Endometrial microvascular endothelial cells (primary cell): ENCODE data around the gene FKBP14. TPM values are rescaled to one million over a fixed set of nuclear protein-coding genes. Genes with fewer than 3 reads are reported as not detected.

Experiments used
- in situ Hi-C: cut with HindIII; loops from 2 replicates; pipeline ENCODE4 v1.10.0; 2017; ENCODE audit warnings: low sequenced_read_pairs, low pct_unique_long_range_greater_than_20kb; ENCODE audit errors: inconsistent ontology term
- total RNA-seq: library from RNA; depleted of rRNA; stranded (reverse); fragments of >200 nt; gene quantifications from one replicate; pipeline ENCODE4 v1.2.3, GENCODE V29; 2015; ENCODE audit errors: inconsistent ontology term

Gene FKBP14
- total RNA-seq, 1 donor from 2014 or later: 27.2 TPM

- in situ Hi-C loops: no loop called here
These were observed 11.9 kb upstream of the FKBP14 start for GRCh38 chr7:30038196-30038980.

GRCh38 chr7:30036220-30036619, 9.7 kb upstream of the FKBP14 start:
- in situ Hi-C loops: no loop called here

DNA sequence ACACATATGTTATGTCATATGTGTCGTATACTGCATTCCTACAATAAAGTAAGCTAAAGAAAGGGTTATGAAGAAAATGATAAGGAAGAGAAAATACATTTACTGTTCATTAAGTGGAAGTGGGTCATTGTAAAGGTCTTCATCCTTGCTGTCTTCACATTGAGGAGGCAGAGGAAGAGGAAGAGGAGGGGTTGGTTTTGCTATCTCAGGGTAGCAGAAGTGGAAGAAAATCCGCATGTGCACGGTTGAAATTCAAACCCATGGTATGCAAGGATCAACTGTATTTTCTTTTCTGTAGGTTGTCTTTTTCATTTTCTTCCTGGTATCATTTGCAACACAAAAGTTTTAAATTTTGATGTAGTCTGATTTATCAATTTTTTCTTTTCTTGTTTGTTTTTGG, 8.0 kb upstream of the FKBP14 start:
- in situ Hi-C loops: no loop called here

DNA sequence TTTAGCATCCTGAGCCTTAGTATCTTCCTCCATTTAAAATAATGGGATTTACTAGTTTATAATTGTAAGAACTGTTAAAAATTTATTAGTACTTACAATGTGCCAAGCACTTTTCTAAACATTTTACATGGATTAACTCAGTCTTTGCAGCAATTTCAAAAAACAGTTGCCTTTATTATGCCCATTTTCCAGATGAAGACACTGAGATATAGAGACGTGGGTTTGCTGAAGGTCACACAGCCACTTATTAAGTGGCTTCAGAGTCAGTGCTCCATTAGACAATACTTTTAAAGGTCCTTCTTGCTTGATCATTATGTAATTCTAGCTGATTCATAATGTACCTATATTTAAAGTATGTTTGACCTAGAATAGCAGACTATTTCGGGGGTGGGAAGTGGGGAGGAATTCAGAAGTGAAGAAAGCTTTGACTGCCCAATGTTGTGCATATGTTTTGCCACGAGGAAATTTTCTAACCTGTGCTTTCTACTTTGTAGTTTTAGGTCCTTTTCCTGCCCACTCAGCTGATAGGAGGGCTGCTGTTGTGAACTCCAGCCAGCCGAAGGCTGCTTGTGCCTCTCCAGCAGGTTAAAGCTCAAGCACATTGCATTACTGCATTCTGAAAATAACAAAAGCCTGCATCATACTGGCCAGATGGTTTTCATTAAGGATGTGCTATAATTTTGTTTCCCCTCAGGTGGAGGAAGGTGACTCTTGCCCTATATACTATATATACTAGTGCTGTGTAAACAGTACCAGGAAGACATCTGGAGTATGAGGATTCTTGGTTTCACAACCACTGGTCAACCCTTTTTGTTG, 6.0 kb upstream of the FKBP14 start:
- in situ Hi-C loops: no loop called here

DNA sequence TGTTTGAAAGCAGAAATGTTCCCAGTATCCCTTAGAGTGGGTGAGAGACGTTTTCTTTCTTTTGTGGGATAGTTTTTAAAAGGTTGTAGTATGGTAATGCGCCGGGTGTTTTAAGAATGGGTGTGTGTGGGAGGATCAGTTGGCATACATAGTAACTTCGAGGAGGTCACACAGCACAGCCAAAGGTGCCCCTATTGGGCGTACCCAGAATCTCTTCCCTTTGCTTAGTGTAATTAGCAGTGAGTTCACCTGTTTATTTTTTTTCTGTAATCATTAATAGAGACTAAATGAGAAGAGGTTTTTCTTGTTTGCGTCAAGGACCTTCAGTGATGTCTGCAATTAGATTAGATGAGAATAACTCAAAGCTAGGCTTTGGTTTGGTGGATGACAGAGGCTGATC, 3.2 kb upstream of the FKBP14 start:
- in situ Hi-C loops: no loop called here

DNA sequence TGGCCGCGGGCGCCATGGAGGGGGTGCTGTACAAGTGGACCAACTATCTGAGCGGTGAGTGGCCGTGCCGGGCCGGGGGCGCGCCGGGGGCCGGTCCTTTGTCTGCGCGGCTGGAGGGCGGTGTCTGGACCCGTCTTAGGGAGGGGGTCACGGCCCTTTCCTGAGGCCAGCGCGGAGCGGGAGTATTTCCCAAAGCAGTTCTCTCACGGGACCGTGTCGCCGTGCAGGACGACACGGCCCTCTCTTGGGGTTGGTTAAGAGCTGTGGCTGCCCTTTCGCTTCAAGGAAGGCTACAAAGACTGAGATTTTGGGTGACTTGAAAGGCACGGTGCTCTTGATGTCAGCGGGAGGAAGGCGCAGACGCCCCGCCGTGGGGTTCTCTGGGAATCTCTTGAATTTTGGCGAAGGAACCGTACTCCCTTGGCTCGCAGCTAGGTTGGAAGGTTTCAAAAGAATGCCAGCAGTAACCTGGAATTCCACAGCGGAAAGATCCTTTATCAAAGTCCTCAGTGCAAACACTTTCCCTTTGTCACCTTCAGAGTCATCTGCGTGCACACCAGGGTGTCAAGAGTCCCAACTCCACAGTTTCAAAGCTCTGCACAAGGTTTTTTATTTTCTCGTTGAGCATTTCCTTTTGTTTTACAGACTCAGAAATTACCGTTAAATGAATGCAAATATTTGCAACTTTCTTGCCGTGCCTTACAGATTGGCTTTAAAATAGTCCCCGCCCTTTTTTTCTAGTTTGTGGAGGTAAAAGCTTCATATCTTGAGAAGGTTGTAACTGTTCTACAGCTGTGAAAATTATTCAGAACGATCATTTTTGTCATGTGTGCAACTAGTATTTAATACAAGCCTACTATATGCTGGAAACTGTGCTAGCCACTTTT, 2.5 kb upstream of the FKBP14 start:
- in situ Hi-C loops: no loop called here

DNA sequence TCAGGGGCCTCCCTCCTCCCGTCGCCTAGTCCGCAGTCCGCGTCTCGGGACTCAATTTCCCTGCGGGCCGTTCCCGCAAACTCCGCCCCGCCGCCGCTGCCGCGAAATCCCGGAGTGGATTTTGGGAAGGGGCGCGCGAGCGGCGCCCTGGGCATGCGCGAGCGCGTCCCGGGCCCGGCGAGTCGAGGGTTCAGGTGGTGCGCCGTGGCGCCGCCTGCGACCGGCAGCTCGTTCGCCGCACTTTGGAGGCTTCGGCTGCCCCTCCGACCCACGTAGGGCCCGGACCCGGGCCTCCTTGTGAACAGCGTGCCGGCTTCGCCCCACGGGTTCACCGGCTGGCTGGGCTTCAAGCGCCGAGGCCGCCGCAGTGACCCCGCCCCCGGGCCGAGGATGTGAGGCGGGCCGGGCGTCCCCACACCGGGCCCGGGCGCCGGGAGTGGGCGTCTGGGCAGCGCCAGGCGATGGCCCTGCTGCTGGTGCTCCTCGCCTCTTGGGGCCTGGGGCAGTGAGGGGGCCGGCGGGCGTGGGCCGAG, 1.8 kb upstream of the FKBP14 start, which contains the start of gene PLEKHA8:
TSS of gene PLEKHA8 (plus strand) at position 197 of the 533 bp plus-strand sequence. CDS start 351 bp downstream, outside the sequence.
- in situ Hi-C loops: no loop called here

- in situ Hi-C loops: no loop called here
These were observed 1.3 kb upstream of the FKBP14 start for GRCh38 chr7:30027740-30028215.

- in situ Hi-C loops: no loop called here
These were observed 559 bp upstream of the FKBP14 start for GRCh38 chr7:30027065-30027456.

- in situ Hi-C loops: no loop called here
These were observed 3.0 kb downstream of the FKBP14 start for GRCh38 chr7:30023524-30023923.

- in situ Hi-C loops: no loop called here
These were observed 3.5 kb downstream of the FKBP14 start for GRCh38 chr7:30022991-30023390.

GRCh38 chr7:30020535-30020934, 6.0 kb downstream of the FKBP14 start:
- in situ Hi-C loops: no loop called here

DNA sequence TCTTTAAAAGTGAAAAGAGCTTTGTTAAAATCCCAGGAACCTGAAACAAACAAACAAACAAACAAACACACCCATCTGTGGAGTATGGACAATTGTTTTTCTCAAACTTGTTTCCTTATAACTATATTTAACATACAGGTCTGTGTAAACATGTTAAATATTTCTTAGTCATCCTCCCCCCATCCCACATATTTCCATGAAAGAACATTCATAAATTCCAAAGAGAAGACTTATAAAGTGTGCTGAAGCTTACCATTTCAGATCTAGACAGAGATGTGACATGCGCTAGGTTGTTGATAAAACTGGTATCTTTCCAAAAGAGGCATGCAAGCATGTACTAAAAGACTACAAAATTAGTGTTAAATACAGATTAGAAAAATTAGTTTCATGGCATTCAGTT, 6.5 kb downstream of the FKBP14 start:
- in situ Hi-C loops: no loop called here

DNA sequence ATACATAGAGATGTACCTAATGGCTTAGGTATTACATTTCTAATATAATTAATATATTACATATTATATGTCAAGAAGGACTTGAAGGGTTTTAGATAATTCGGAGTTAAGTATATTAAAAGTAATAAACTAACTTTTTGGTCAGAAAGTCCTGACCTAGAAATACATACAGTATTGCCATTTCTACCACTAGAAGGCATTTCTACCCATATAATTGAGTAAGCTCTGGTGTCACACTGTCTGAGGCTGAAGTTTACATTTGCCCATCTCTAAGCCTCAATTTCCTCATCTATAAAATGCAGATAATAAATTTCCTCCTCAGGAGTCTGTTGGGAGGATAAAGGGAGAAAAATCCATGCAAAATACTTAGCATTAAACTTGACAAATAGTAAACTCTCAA, 7.1 kb downstream of the FKBP14 start:
- in situ Hi-C loops: no loop called here

DNA sequence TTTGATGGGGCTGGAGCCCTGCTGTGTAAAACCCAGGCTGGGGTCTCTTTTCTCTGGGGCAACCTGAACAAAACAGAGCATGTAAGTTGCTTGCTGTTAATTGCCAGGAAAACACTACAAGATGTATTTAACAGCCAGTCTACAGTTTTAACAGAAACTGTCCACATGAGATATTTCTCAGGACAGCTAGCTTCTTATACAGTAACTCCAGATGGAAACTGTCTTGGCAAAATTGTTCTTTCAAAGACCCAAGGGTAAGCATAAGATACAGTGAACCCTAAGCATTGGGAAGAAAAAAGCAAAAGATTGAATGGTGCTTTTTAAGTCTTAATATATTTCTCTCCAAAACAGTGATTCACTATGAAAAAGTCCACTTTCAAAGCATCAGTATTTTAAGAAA, 8.1 kb downstream of the FKBP14 start:
- in situ Hi-C loops: no loop called here

GRCh38 chr7:30012757-30013156, 13.7 kb downstream of the FKBP14 start:
- in situ Hi-C loops: no loop called here

GRCh38 chr7:30010021-30010420, 16.5 kb downstream of the FKBP14 start:
- in situ Hi-C loops: no loop called here

DNA sequence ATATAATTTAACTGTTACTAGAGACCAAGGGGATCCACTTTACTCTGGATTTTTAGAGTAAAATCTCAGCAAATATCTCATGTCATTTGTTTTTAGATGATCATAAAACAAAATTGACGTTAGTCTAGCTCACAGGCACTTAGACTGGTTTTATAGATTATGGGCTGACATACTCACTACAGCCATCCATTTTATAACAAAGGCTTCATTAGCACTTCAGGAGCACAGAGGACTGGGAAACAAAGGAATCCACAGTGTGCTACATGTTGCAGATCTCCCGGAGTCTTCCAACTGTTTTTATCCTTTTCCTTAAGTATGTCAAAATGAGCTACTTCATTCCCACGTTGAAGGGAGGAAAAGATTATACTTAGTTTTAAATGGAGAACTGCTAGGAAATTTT, 21.0 kb downstream of the FKBP14 start:
- in situ Hi-C loops: no loop called here

DNA sequence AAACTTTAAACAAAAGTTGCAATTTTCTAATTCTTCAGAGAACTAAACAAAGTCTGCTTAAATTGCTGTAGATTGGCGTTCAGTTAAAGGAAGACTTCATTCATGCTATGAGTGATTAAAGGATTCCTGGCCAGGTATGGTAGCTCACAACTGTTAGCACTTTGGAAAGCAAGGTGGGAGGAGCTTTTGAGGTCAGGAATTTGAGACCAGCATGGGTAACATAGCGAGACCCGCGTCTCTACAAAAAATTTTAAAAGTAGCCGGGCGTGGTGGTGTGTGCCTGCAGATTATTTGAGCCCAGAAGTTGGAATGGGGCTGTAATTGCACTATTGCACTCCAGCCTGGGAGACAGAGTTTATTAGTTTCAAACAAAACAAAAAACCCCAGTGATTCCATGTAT, 23.4 kb downstream of the FKBP14 start:
- in situ Hi-C loops: no loop called here
